GM12878 (cell line): ENCODE data around the gene KIF14. TPM values are rescaled to one million over a fixed set of nuclear protein-coding genes. Genes with fewer than 3 reads are reported as not detected.

Experiments used
- BMI1 ChIP-seq: fragments of 450-650 bp; IDR thresholded peaks from 2 replicates; pipeline ENCODE4 v1.6.1; 2016; ENCODE audit warnings: mild to moderate bottlenecking, moderate library complexity, borderline replicate concordance
- CBFB ChIP-seq: IDR thresholded peaks from 2 replicates; pipeline ENCODE4 v1.6.1; 2016; ENCODE audit warnings: antibody characterized with exemption, low read depth
- CREB1 ChIP-seq: IDR thresholded peaks from 2 replicates; pipeline ENCODE4 v1.6.1; 2012; ENCODE audit warnings: low read depth, mild to moderate bottlenecking, inconsistent platforms
- ESRRA ChIP-seq: IDR thresholded peaks from 2 replicates; pipeline ENCODE4 v1.6.1; 2012; ENCODE audit warnings: mild to moderate bottlenecking, low read length, improper control_type of control experiment
- GABPA ChIP-seq: IDR thresholded peaks from 2 replicates; pipeline ENCODE4 v1.6.1; 2014; ENCODE audit warnings: antibody characterized with exemption, low read depth, mild to moderate bottlenecking, inconsistent platforms
- MEF2A ChIP-seq: IDR thresholded peaks from 2 replicates; pipeline ENCODE4 v1.6.1; 2011; ENCODE audit warnings: low read depth, mild to moderate bottlenecking, low read length, moderate library complexity; ENCODE audit not compliant: insufficient read depth
- MEF2B ChIP-seq: fragments of 450-650 bp; IDR thresholded peaks from 2 replicates; pipeline ENCODE4 v1.6.1; 2018; ENCODE audit warnings: mild to moderate bottlenecking, moderate library complexity; ENCODE audit not compliant: partially characterized antibody, poor library complexity, severe bottlenecking
- NFXL1 ChIP-seq: fragments of 450-650 bp; IDR thresholded peaks from 2 replicates; pipeline ENCODE4 v1.6.1; 2017; ENCODE audit warnings: antibody characterized with exemption, mild to moderate bottlenecking, borderline replicate concordance
- NR2C2 ChIP-seq: IDR thresholded peaks from 2 replicates; pipeline ENCODE4 v1.6.1; 2011; ENCODE audit warnings: borderline replicate concordance, low read depth; ENCODE audit not compliant: control insufficient read depth, insufficient read length
- TCF3 ChIP-seq: IDR thresholded peaks from 2 replicates; pipeline ENCODE4 v1.6.1; 2012; ENCODE audit warnings: low read depth, mild to moderate bottlenecking, low read length, borderline replicate concordance; ENCODE audit not compliant: insufficient read depth
- ZNF274 ChIP-seq: IDR thresholded peaks from one replicate; pipeline ENCODE4 v1.8.0; 2011; ENCODE audit not compliant: insufficient read length, insufficient read depth
- ZNF384 ChIP-seq: IDR thresholded peaks from 2 replicates; pipeline ENCODE4 v1.6.1; 2012; ENCODE audit warnings: low read depth, mild to moderate bottlenecking, low read length, improper control_type of control experiment, borderline replicate concordance
- ZZZ3 ChIP-seq: IDR thresholded peaks from 2 replicates; pipeline ENCODE4 v1.6.1; 2011; ENCODE audit warnings: low read depth; ENCODE audit not compliant: control insufficient read depth, insufficient read length
- polyA plus RNA-seq, 11 experiments: library from polyadenylated mRNA; depleted of rRNA in 4 of 11; unstranded in 6 of 11; stranded (reverse) in 5 of 11; fragments of >200 nt; fragmentation: Nextera tagmentation in 4 of 11; fragmentation: Illumina TruSeq in 1 of 11; extraction: Ambion mirVana in 4 of 11; extraction: Trizol in 1 of 11; gene quantifications; 1 replicate in 1 of 11; 2 replicates in 10 of 11; pipeline versions ENCODE4 v1.2.1 to v1.2.3, GENCODE V29; 2011 to 2016; ENCODE audit warnings: inconsistent platforms in 2 of 11, missing spikeins in 2 of 11, low read depth in 1 of 11
- total RNA-seq, 4 experiments: library from RNA; depleted of rRNA in 3 of 4; stranded (reverse); fragments of >200 nt in 3 of 4; fragmentation: Illumina TruSeq in 1 of 4; extraction: Trizol in 1 of 4; gene quantifications; 2 replicates each; pipeline versions ENCODE4 v1.2.1 to v1.2.3, GENCODE V29; 2013 to 2021
- TF ChIP-seq, protein P1 (sequence below): IDR thresholded peaks from 2 replicates; pipeline ENCODE4 v1.6.1; 2012; ENCODE audit warnings: low read depth, low read length, improper control_type of control experiment
- TF ChIP-seq, protein P2 (sequence below): fragments of 450-650 bp; formaldehyde crosslinking; IDR thresholded peaks from 2 replicates; pipeline ENCODE4 v1.4.0; 2022; ENCODE audit warnings: mild to moderate bottlenecking, moderate library complexity
- TF ChIP-seq, protein P3 (sequence below): fragments of 450-650 bp; IDR thresholded peaks from 2 replicates; pipeline ENCODE4 v1.6.1; 2017; ENCODE audit warnings: low read depth, mild to moderate bottlenecking, moderate library complexity
- TF ChIP-seq, protein P4 (sequence below): IDR thresholded peaks from 2 replicates; pipeline ENCODE4 v1.6.1; 2012; ENCODE audit warnings: improper control_type of control experiment, low read depth, low read length; ENCODE audit not compliant: insufficient replicate concordance

Gene KIF14
- total and polyA plus RNA-seq, 10 of the 15 experiments (the other 5 are each of a cell fraction or from before 2014, with no cell fraction given): 6.8 to 25.5 (median 14.4) TPM

DNA sequence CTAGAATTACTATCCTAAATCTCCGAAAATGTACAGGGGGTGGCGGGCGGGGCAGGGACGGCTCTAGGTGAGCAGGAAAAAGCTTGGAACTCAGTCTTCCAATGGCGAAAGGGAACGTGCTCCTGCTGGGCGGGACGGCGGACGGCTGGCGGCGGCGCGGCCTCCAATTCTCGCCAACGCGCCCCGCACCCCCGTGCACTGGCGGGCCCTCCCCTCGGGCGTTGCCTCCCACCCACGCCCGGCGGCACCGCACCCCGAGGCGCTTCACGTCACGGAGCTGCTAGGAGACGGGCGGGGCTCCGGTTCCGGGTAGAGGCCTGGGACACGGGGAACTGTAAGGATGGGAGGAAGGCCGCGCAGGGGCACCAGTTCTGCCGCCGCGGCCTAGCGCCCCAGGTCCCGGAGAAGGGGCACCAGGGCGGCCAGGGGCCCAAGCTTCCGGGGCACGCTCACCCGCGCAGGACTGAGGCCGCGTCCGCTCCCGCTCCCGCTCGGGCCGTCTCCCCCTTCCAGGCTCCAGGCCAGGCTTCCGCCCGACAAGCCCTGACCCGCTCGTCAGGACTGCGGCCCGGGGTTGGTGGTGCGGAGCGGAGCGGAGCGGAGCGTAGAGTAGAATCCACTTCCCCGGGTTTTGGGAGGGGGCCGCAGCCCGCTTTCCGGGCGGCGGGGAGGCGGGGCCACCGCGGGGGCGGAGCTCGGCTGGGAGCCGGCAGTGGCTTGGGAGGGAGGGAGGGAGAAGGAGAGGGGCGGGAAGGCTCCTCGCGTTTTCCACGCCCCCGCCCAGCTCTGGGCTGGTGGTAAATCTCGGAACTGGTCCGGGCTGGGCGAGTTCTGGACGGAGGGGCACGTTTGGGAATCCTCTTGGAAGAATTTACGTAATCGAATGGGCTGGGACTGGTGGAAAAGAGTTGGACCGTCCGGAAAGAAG is 49.0 kb upstream of the KIF14 start, which contains the start of gene DDX59 (continued):
- no peak; the same call in 1 of the 2 replicates for TF ChIP-seq TCF3
- no peak for TF ChIP-seq ZNF384
- TF ChIP-seq, protein P1, sequence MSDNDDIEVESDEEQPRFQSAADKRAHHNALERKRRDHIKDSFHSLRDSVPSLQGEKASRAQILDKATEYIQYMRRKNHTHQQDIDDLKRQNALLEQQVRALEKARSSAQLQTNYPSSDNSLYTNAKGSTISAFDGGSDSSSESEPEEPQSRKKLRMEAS: peak; percentile 36; the same call in 1 of the 2 replicates
- no peak for TF ChIP-seq NFXL1
- TF ChIP-seq, protein P2, sequence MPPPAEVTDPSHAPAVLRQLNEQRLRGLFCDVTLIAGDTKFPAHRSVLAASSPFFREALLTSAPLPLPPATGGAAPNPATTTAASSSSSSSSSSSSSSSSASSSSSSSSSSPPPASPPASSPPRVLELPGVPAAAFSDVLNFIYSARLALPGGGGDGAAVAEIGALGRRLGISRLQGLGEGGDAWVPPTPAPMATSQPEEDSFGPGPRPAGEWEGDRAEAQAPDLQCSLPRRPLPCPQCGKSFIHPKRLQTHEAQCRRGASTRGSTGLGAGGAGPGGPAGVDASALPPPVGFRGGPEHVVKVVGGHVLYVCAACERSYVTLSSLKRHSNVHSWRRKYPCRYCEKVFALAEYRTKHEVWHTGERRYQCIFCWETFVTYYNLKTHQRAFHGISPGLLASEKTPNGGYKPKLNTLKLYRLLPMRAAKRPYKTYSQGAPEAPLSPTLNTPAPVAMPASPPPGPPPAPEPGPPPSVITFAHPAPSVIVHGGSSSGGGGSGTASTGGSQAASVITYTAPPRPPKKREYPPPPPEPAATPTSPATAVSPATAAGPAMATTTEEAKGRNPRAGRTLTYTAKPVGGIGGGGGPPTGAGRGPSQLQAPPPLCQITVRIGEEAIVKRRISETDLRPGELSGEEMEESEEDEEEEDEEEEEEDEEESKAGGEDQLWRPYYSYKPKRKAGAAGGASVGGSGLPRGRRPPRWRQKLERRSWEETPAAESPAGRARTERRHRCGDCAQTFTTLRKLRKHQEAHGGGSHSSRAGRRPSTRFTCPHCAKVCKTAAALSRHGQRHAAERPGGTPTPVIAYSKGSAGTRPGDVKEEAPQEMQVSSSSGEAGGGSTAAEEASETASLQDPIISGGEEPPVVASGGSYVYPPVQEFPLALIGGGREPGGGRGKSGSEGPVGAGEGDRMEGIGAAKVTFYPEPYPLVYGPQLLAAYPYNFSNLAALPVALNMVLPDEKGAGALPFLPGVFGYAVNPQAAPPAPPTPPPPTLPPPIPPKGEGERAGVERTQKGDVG: no peak
- no peak for TF ChIP-seq ZNF274
- peak; percentile 85 for TF ChIP-seq CREB1
- 0 out of 2 replicates have a peak, but pooled peaks have one; percentile 58 for TF ChIP-seq MEF2A
- no peak for TF ChIP-seq GABPA
- TF ChIP-seq BMI1: no peak
- TF ChIP-seq, protein P3, sequence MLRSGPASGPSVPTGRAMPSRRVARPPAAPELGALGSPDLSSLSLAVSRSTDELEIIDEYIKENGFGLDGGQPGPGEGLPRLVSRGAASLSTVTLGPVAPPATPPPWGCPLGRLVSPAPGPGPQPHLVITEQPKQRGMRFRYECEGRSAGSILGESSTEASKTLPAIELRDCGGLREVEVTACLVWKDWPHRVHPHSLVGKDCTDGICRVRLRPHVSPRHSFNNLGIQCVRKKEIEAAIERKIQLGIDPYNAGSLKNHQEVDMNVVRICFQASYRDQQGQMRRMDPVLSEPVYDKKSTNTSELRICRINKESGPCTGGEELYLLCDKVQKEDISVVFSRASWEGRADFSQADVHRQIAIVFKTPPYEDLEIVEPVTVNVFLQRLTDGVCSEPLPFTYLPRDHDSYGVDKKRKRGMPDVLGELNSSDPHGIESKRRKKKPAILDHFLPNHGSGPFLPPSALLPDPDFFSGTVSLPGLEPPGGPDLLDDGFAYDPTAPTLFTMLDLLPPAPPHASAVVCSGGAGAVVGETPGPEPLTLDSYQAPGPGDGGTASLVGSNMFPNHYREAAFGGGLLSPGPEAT: peak; percentile 76
- TF ChIP-seq NR2C2: no peak
- TF ChIP-seq ZZZ3: no peak
- TF ChIP-seq CBFB: 0 out of 2 replicates have a peak, but pooled peaks have one; percentile 2
- TF ChIP-seq, protein P4, sequence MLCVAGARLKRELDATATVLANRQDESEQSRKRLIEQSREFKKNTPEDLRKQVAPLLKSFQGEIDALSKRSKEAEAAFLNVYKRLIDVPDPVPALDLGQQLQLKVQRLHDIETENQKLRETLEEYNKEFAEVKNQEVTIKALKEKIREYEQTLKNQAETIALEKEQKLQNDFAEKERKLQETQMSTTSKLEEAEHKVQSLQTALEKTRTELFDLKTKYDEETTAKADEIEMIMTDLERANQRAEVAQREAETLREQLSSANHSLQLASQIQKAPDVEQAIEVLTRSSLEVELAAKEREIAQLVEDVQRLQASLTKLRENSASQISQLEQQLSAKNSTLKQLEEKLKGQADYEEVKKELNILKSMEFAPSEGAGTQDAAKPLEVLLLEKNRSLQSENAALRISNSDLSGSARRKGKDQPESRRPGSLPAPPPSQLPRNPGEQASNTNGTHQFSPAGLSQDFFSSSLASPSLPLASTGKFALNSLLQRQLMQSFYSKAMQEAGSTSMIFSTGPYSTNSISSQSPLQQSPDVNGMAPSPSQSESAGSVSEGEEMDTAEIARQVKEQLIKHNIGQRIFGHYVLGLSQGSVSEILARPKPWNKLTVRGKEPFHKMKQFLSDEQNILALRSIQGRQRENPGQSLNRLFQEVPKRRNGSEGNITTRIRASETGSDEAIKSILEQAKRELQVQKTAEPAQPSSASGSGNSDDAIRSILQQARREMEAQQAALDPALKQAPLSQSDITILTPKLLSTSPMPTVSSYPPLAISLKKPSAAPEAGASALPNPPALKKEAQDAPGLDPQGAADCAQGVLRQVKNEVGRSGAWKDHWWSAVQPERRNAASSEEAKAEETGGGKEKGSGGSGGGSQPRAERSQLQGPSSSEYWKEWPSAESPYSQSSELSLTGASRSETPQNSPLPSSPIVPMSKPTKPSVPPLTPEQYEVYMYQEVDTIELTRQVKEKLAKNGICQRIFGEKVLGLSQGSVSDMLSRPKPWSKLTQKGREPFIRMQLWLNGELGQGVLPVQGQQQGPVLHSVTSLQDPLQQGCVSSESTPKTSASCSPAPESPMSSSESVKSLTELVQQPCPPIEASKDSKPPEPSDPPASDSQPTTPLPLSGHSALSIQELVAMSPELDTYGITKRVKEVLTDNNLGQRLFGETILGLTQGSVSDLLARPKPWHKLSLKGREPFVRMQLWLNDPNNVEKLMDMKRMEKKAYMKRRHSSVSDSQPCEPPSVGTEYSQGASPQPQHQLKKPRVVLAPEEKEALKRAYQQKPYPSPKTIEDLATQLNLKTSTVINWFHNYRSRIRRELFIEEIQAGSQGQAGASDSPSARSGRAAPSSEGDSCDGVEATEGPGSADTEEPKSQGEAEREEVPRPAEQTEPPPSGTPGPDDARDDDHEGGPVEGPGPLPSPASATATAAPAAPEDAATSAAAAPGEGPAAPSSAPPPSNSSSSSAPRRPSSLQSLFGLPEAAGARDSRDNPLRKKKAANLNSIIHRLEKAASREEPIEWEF: no peak
- 0 out of 2 replicates have a peak, but pooled peaks have one; percentile 59 for TF ChIP-seq ESRRA
- peak; percentile 8 for TF ChIP-seq MEF2B
